SK-N-SH (cell line): ENCODE results near the gene SLC26A1. TPM values are rescaled to one million over a fixed set of nuclear protein-coding genes. Genes with fewer than 3 reads are reported as not detected.

ENCODE experiments used
- CTCF ChIA-PET: fragments of 300-600, 350-600 bp; formaldehyde crosslinking; extraction: SDS; loops from one replicate; lab custom pipeline; 2021; lab: Yijun Ruan, JAX
- POLR2A ChIA-PET: fragments of 350-600 bp; sonication (Branson Sonifier 250); formaldehyde crosslinking; extraction: SDS; loops from one replicate; lab custom pipeline; 2020; ENCODE audit warnings: antibody characterized with exemption, inconsistent platforms; lab: Yijun Ruan, JAX
- DNase-seq: peaks from one replicate; pipeline ENCODE4 v3.0.0; 2012
- H2AFZ ChIP-seq: fragments of 200-600 bp; sonication (generic); 2 replicates; pipeline ENCODE4 v1.8.1; 2016; ENCODE audit warnings: antibody characterized with exemption, mild to moderate bottlenecking, low read depth
- H3F3A ChIP-seq: fragments of 200-600 bp; sonication (generic); replicated peaks from 2 replicates; pipeline ENCODE3; 2016; ENCODE audit warnings: antibody characterized with exemption, mild to moderate bottlenecking; ENCODE audit not compliant: insufficient read depth
- H3K27ac ChIP-seq, 2 experiments: fragments of 200-500 bp in 1 of 2; fragments of 200-600 bp in 1 of 2; sonication (Bioruptor generic) in 1 of 2; sonication (generic), shearing (Covaris generic) in 1 of 2; 2 replicates each; pipeline versions ENCODE4 v1.5.1 to v1.6.1; 2014 to 2016; ENCODE audit warnings: low read depth in 2 of 2, inconsistent platforms in 1 of 2, low read length in 1 of 2, mild to moderate bottlenecking in 1 of 2, mixed read lengths in 1 of 2
- H3K27me3 ChIP-seq: fragments of 200-600 bp; sonication (generic), shearing (Covaris generic); 2 replicates; pipeline ENCODE4 v1.6.1; 2016; ENCODE audit warnings: mixed run types; ENCODE audit not compliant: insufficient read depth
- H3K36me3 ChIP-seq, 2 experiments: fragments of 200-500 bp in 1 of 2; fragments of 200-600 bp in 1 of 2; sonication (Bioruptor generic) in 1 of 2; sonication (generic) in 1 of 2; replicated peaks in 1 of 2; 2 replicates each; pipeline versions ENCODE3 to v1.5.1; 2014 to 2016; ENCODE audit warnings: low read length in 1 of 2, mild to moderate bottlenecking in 1 of 2; ENCODE audit not compliant: insufficient read depth in 2 of 2, control insufficient read depth in 1 of 2
- H3K4me1 ChIP-seq, 2 experiments: fragments of 200-500 bp in 1 of 2; fragments of 200-600 bp in 1 of 2; sonication (Bioruptor generic) in 1 of 2; sonication (generic), shearing (Covaris generic) in 1 of 2; 2 replicates each; pipeline versions ENCODE4 v1.5.1 to v1.6.1; 2014 to 2016; ENCODE audit warnings: low read depth in 1 of 2, low read length in 1 of 2, mixed run types in 1 of 2; ENCODE audit not compliant: insufficient read depth in 2 of 2, control insufficient read depth in 1 of 2
- H3K4me2 ChIP-seq: fragments of 200-600 bp; sonication (generic), shearing (Covaris generic); 2 replicates; pipeline ENCODE4 v1.6.1; 2017; ENCODE audit warnings: mixed run types
- H3K4me3 ChIP-seq, 2 experiments: fragments of 200-500 bp in 1 of 2; fragments of 200-600 bp in 1 of 2; sonication (Bioruptor generic) in 1 of 2; sonication (generic), shearing (Covaris generic) in 1 of 2; 2 replicates each; pipeline versions ENCODE4 v1.5.1 to v1.8.1; 2014 to 2016; ENCODE audit warnings: low read depth in 2 of 2, inconsistent platforms in 1 of 2, low read length in 1 of 2, mild to moderate bottlenecking in 1 of 2, mixed read lengths in 1 of 2, moderate library complexity in 1 of 2
- H3K79me2 ChIP-seq: fragments of 200-600 bp; sonication (generic); 2 replicates; pipeline ENCODE4 v1.8.1; 2017; ENCODE audit warnings: mild to moderate bottlenecking; ENCODE audit not compliant: insufficient read depth
- H3K9ac ChIP-seq: fragments of 200-600 bp; sonication (generic); 2 replicates; pipeline ENCODE4 v1.6.1; 2017; ENCODE audit warnings: mixed run types
- H3K9me2 ChIP-seq: fragments of 200-600 bp; sonication (generic); 2 replicates; pipeline ENCODE4 v1.6.1; 2017; ENCODE audit warnings: mixed run types
- H3K9me3 ChIP-seq: fragments of 200-600 bp; sonication (generic); 2 replicates; pipeline ENCODE4 v1.6.1; 2017; ENCODE audit warnings: mixed run types, mild to moderate bottlenecking, moderate library complexity
- H4K20me1 ChIP-seq: fragments of 200-600 bp; sonication (generic); 2 replicates; pipeline ENCODE4 v1.6.1; 2017; ENCODE audit warnings: mild to moderate bottlenecking, mixed run types; ENCODE audit not compliant: insufficient read depth
- CHD2 ChIP-seq: fragments of 150-350 bp; IDR thresholded peaks from 2 replicates; pipeline ENCODE4 v1.6.1; 2018; ENCODE audit warnings: low read length; ENCODE audit not compliant: partially characterized antibody
- ELF1 ChIP-seq: IDR thresholded peaks from 2 replicates; pipeline ENCODE4 v1.4.0; 2012
- EP300 ChIP-seq, 2 experiments: IDR thresholded peaks; 2 replicates each; pipeline versions ENCODE4 v1.4.0 to v1.6.1; 2012; ENCODE audit warnings: borderline replicate concordance in 1 of 2, low read depth in 1 of 2, low read length in 1 of 2
- EZH2phosphoT487 ChIP-seq: fragments of 200-600 bp; sonication (generic); IDR thresholded peaks from 2 replicates; pipeline ENCODE4 v1.6.1; 2017; ENCODE audit warnings: low read depth, mixed run types, mild to moderate bottlenecking, antibody characterized with exemption, moderate library complexity, borderline replicate concordance
- FOXJ3 ChIP-seq: sonication (generic); formaldehyde crosslinking; IDR thresholded peaks from 2 replicates; pipeline ENCODE4 v1.5.1; 2020; ENCODE audit warnings: mild to moderate bottlenecking, missing genetic modification reagents
- JUND ChIP-seq: IDR thresholded peaks from 2 replicates; pipeline ENCODE4 v1.4.0; 2012
- MEF2A ChIP-seq: IDR thresholded peaks from 2 replicates; pipeline ENCODE4 v1.4.0; 2012; ENCODE audit warnings: low read depth, borderline replicate concordance
- NFIC ChIP-seq: IDR thresholded peaks from 2 replicates; pipeline ENCODE4 v1.4.0; 2012; ENCODE audit warnings: borderline replicate concordance
- POLR2AphosphoS5 ChIP-seq: IDR thresholded peaks from 2 replicates; pipeline ENCODE4 v1.6.1; 2012; ENCODE audit warnings: low read depth, low read length
- REST ChIP-seq: IDR thresholded peaks from 2 replicates; pipeline ENCODE4 v1.6.1; 2012; ENCODE audit warnings: mild to moderate bottlenecking, low read depth, low read length, moderate library complexity
- RXRA ChIP-seq: IDR thresholded peaks from 2 replicates; pipeline ENCODE4 v1.4.0; 2012; ENCODE audit warnings: low read depth, mild to moderate bottlenecking, borderline replicate concordance
- SIN3A ChIP-seq: IDR thresholded peaks from 2 replicates; pipeline ENCODE4 v1.6.1; 2012; ENCODE audit warnings: low read depth, mild to moderate bottlenecking, low read length, moderate library complexity, borderline replicate concordance
- TAF1 ChIP-seq: IDR thresholded peaks from 2 replicates; pipeline ENCODE4 v1.6.1; 2012; ENCODE audit warnings: low read depth, mild to moderate bottlenecking, low read length, moderate library complexity, borderline replicate concordance
- TCF12 ChIP-seq: IDR thresholded peaks from 2 replicates; pipeline ENCODE4 v1.4.0; 2012
- USF1 ChIP-seq: IDR thresholded peaks from 2 replicates; pipeline ENCODE4 v1.4.0; 2012; ENCODE audit warnings: low read depth, borderline replicate concordance
- YY1 ChIP-seq: IDR thresholded peaks from 2 replicates; pipeline ENCODE4 v1.4.0; 2012; ENCODE audit warnings: low read depth, mild to moderate bottlenecking
- WGBS: methylation state at CpG from one replicate; pipeline ENCODE4 v1.1.6; 2017; ENCODE audit warnings: low lambda C conversion rate; 5-methylcytosine and 5-hydroxymethylcytosine counted together
- polyA plus RNA-seq, 3 experiments: library from polyadenylated mRNA; depleted of rRNA; stranded (reverse); fragments of >200 nt; gene quantifications; 2 replicates each; pipeline ENCODE4 v1.2.3, GENCODE V29; 2012
- TF ChIP-seq, protein P1 (sequence below): IDR thresholded peaks from 2 replicates; pipeline ENCODE4 v1.4.0; 2012; ENCODE audit warnings: low read depth
- TF ChIP-seq, protein P2 (sequence below): fragments of 200-600 bp; sonication (generic); IDR thresholded peaks from 2 replicates; pipeline ENCODE4 v1.6.1; 2017; ENCODE audit warnings: antibody characterized with exemption, mild to moderate bottlenecking, moderate library complexity

SLC26A1 gene
- polyA plus RNA-seq, 1 of the 3 experiments (the other 2 are of a cell fraction) = 0.05 TPM

DNA sequence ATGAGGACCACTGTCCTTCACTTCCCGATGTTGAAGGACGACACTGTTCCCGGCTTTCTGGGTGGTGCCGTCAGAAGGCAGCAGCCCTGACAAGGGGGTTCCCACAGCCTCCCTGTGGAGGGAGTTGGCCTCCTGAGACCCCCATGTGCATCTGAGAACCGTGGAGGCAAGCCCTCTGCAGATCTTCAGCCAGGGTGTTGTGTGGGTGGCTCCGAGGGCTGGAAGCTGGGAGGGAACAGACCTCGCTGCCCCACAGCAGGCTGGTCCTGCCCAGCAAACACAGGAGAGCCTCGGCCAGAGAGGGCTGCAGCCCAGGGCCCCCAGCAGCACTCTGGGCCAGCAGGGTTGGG lies 36.0 kb downstream of the SLC26A1 start:
- Histone ChIP-seq H3K27ac (no peak overlapping the region), H3K27me3 (no peaks in the 10 kb centered on the region), H3K4me2 (no peak overlapping the region), H2AFZ (no peak overlapping the region), H3K4me1 (no peaks in the 10 kb centered on the region), H3K9me2 (no peaks in the 10 kb centered on the region), H3K9me3 (no peaks in the 10 kb centered on the region), H4K20me1 (no peaks in the 10 kb centered on the region), H3K4me3 (no peak overlapping the region), H3F3A (no peaks in the 10 kb centered on the region), H3K36me3 (peaks cover 0 to 30% of the 10 kb centered on the region in 2 experiments), H3K79me2 (no peaks in the 10 kb centered on the region), H3K9ac (no peak overlapping the region)
- 87% methylated on average over 4 of the region's 8 CpGs for WGBS
- TF ChIP-seq TCF12 = no peak
- no peak for TF ChIP-seq YY1
- no peak for TF ChIP-seq NFIC
- TF ChIP-seq POLR2AphosphoS5 = no peak
- TF ChIP-seq USF1 = no peak
- no peak for TF ChIP-seq FOXJ3 (CRISPR knock-in tag)
- TF ChIP-seq REST = no peak
- TF ChIP-seq MEF2A = no peak
- TF ChIP-seq RXRA = no peak
- no peak for TF ChIP-seq JUND
- no peak for TF ChIP-seq SIN3A
- TF ChIP-seq TAF1 = no peak
- TF ChIP-seq CHD2 = no peak
- TF ChIP-seq EP300 (IDR thresholded peaks at IDR 0.05; ENCODE audit: borderline replicate concordance in 1 of 2, low read depth in 1 of 2, low read length in 1 of 2) = no peak
- peak; percentile 19 for DNase-seq
- ChIA-PET POLR2A (no interaction called here), CTCF (no interaction called here)

DNA sequence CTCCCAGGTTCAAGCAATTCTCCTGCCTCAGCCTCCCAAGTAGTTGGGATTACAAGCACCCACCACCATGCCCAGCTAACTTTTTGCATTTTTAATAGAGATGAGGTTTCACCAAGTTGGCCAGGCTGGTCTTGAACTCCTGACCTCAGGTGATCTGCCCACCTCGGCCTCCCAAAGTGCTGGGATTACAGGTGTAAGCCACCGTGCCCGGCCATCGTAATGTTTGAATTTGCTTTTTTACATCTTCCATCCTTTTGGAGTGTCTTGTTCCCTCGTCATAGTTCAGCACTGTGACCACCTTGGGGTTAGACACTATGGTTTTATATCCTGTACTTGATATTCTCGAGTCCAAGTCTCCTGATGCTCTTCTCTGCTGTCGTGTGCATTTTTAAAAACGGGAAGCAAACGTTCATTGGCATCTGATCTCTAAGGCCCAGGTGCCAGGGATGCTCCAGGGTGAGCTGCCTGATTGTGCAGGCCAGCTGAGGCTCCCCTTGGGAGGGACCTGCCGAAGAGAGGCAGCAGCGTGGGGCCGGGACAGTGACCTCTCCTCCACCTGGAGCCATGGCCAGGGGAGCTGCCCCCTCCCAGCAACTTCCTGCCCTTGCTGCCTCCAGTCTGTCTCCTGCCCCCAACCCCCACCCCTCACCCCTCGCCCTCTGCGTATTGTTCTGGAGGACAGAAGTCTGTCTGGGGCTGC lies 36.5 kb downstream of the SLC26A1 start:
- no peak overlapping the region for H3K27ac ChIP-seq
- no peaks in the 10 kb centered on the region for H3K79me2 ChIP-seq
- DNase-seq = no peak
- H3K9ac ChIP-seq = no peak overlapping the region
- no peaks in the 10 kb centered on the region for H3F3A ChIP-seq
- H3K4me3 ChIP-seq = no peak overlapping the region
- 75% methylated on average over 12 of the region's 14 CpGs for WGBS
- no peaks in the 10 kb centered on the region for H3K4me1 ChIP-seq
- POLR2A ChIA-PET = no interaction called here
- CTCF ChIA-PET = no interaction called here
- no peak overlapping the region for H3K4me2 ChIP-seq
- no peak overlapping the region for H2AFZ ChIP-seq
- peaks cover 0 to 25% of the 10 kb centered on the region in 2 experiments for H3K36me3 ChIP-seq
- H3K27me3 ChIP-seq = no peaks in the 10 kb centered on the region
- no peaks in the 10 kb centered on the region for H4K20me1 ChIP-seq
- no peaks in the 10 kb centered on the region for H3K9me2 ChIP-seq
- no peaks in the 10 kb centered on the region for H3K9me3 ChIP-seq
- no peak for TF ChIP-seq EZH2phosphoT487
- TF ChIP-seq POLR2AphosphoS5 = no peak
- TF ChIP-seq YY1 = no peak
- TF ChIP-seq, protein P1, sequence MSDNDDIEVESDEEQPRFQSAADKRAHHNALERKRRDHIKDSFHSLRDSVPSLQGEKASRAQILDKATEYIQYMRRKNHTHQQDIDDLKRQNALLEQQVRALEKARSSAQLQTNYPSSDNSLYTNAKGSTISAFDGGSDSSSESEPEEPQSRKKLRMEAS = no peak
- no peak for TF ChIP-seq ELF1
- no peak for TF ChIP-seq REST
- no peak for TF ChIP-seq MEF2A
- TF ChIP-seq, protein P2, sequence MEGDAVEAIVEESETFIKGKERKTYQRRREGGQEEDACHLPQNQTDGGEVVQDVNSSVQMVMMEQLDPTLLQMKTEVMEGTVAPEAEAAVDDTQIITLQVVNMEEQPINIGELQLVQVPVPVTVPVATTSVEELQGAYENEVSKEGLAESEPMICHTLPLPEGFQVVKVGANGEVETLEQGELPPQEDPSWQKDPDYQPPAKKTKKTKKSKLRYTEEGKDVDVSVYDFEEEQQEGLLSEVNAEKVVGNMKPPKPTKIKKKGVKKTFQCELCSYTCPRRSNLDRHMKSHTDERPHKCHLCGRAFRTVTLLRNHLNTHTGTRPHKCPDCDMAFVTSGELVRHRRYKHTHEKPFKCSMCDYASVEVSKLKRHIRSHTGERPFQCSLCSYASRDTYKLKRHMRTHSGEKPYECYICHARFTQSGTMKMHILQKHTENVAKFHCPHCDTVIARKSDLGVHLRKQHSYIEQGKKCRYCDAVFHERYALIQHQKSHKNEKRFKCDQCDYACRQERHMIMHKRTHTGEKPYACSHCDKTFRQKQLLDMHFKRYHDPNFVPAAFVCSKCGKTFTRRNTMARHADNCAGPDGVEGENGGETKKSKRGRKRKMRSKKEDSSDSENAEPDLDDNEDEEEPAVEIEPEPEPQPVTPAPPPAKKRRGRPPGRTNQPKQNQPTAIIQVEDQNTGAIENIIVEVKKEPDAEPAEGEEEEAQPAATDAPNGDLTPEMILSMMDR = no peak
